GM12874 (cell line): ENCODE measurements around the gene TUNAR.

Experiments
- CTCF ChIP-seq: IDR thresholded peaks from 2 replicates; pipeline ENCODE4 v1.5.1; 2011; ENCODE audit warnings: low read depth, mild to moderate bottlenecking, control low read depth, low read length, moderate library complexity; ENCODE audit not compliant: insufficient read depth

Gene TUNAR

GRCh38 chr14:95935228-95935822 lies 58.7 kb downstream of the TUNAR start:
- TF ChIP-seq CTCF = no peak

- TF ChIP-seq CTCF = no peak
Observed at GRCh38 chr14:95936041-95936440, 59.4 kb downstream of the TUNAR start.

- TF ChIP-seq CTCF = no peak
Observed at GRCh38 chr14:95939335-95939734, 62.7 kb downstream of the TUNAR start.

GRCh38 chr14:95941897-95942296 lies 65.3 kb downstream of the TUNAR start:
- no peak for TF ChIP-seq CTCF

- no peak for TF ChIP-seq CTCF
Observed at GRCh38 chr14:95943699-95944098, 67.1 kb downstream of the TUNAR start.

- no peak for TF ChIP-seq CTCF
Observed at GRCh38 chr14:95944462-95944861, 67.8 kb downstream of the TUNAR start.

GRCh38 chr14:95946867-95947266 lies 70.2 kb downstream of the TUNAR start:
- no peak for TF ChIP-seq CTCF
